SW480 (cell line): Measurements from ENCODE around the gene GPR35.

Experiments
- DNase-seq: peaks from one replicate; pipeline ENCODE4 v3.0.0-alpha.2; 2016; ENCODE audit warnings: low spot score

Gene GPR35

DNA sequence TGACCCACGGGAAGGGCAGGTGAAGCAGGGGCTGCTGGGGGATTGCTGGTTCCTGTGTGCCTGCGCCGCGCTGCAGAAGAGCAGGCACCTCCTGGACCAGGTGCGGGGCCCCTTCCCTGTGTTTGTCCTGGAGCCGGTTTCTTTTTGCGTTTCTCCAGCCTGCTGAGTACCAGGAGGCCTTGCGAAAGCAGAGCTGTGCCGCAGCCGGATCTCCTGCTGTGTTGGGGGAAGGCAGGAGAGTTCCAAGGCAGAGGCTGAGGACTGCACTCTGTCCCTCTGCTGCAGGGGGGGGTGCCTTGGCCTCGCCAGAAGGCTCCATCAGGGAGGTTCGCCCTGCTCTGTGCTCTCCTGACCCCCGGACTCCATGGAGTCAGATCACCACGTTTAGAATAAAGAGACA, 35.9 kb upstream of the GPR35 start:
- no peak for DNase-seq

DNA sequence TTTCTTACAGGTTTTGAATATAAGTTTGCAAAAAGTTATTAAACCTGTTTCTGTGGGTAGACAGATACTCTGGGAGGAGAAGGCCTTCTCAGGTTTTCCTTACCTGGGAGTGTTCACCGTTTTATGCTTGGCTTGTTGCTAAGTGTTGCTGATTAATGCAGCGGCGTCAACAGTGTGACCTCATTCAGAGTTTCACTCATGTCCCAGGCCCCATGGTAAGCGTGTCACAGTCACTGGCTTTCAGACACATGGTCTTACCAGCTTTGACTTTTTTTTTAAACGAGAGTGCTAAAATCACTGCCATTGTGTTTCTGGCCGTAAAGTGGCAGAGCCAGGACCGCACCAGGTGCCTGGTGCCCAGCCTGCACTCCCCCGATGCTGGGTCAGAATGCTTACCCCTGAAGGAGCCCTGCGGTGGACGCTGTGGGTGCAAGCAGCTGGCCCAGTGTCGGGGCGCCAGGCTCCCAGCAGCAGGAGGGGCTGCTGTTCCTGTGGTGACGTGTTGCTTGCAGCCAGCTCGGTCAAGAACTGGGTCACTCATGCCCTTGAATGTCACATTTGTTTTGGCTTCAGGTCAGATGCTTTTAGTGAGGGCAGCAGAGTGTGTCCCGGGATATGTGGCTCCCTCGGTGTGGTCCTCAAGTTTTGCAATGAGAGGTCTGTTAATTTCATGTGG, 35.3 kb upstream of the GPR35 start:
- DNase-seq = no peak

DNA sequence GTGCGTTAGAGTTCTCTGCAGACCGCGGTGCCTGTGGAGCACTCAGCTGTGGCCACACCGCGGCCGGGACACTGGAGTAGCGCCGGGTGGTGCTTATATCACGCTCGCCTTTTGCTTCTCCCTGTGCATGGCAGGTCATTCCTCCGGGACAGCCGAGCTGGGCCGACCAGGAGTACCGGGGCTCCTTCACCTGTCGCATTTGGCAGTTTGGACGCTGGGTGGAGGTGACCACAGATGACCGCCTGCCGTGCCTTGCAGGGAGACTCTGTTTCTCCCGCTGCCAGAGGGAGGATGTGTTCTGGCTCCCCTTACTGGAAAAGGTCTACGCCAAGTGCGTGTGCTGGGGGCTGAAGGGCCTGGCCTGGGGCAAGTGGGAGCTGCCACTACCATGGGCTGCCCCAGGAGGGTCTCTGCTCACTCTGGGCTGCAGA, 34.6 kb upstream of the GPR35 start:
- DNase-seq = no peak

DNA sequence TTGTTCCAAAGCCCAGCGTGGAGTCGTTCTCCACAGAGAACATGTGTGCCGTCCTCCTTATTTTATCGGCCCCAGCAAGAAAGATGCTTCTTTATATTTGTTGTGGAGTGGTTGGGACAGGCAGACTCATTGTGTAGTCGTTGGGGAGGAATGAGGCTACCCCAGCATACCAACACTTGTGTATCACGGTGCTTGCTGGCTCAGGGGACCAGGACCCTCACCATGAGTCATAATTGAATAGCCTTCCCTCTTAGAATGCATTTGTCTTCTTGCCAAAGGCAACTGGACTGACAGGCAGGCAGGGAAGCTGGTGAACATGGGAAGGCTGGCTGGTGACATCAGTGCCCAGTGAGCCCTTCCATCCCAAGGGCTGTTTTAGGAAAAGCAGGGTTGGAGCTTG, 34.1 kb upstream of the GPR35 start:
- no peak for DNase-seq

DNA sequence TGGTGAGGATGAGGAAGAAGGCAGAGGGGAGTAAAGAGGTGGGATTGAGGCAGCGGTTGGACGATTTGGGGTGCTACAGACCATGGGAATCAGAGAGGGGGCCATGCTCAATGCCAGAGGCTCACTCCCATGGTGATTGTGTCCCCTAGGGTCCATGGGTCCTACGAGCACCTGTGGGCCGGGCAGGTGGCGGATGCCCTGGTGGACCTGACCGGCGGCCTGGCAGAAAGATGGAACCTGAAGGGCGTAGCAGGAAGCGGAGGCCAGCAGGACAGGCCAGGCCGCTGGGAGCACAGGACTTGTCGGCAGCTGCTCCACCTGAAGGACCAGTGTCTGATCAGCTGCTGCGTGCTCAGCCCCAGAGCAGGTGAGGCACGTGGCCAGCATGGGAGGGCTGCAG, 33.5 kb upstream of the GPR35 start:
- DNase-seq = no peak

DNA sequence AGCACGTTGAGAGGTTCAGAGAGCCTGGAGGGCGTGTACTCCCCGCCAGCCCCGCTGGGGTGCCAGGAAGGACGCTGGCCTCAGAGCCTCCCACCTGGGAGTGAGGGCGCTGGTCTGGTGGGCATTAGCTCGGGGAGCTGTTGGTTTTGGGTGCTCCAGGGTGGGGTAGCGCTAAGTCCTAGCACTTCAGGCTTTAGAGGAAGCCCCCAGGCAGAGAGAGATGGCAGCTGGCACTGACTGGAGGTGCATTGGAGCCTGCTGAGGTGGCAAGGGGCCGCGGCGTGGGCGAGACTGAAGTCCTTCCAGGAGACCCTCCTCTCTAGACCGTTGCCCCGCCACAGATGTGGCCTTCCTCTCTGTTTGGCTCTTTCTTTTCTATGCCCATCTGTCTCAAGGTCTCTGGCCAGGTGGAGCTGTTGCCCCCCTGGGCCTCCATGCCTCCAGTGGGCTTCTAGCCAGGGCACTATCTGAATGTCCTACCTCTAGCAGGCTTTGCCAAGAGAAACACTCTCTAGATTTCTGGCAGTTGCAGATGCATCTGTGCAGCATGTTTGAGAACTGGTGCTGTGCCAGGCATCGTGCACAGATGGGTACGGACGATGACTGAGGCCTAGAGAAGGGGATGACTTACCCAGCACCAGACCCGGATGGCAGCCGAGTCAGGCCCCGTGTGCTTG, 32.1 kb upstream of the GPR35 start:
- no peak for DNase-seq

DNA sequence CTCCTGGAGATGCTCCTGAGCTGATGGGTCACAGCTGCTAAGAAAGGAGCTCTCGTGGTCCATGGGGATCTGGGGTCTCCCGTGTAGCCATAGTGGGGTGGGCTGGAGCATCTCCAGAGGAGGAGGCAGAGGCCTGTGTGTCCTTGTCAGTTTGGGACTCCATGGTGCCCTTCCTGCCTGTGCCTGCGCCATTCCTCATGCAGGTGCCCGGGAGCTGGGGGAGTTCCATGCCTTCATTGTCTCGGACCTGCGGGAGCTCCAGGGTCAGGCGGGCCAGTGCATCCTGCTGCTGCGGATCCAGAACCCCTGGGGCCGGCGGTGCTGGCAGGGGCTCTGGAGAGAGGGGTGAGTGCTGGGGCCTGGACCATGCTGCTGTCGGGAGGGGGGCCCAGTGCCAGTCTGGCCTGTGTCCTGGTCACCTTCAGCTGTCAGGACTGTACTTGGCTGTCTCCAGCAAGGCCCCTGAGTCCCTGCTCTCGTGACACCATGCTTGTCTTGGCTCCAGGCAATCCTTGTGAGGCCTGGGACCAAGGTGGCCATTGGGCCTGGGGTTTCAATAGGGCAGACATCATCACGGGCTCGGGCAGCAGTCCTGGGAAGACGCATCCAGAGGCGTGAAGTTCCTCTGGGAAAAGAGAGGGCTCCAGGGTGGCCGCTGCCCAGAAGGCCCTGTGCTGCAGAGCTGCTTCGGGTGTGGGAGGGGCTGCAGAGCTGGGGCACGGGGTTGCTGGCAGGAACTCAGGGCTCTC, 31.4 kb upstream of the GPR35 start:
- no peak for DNase-seq

DNA sequence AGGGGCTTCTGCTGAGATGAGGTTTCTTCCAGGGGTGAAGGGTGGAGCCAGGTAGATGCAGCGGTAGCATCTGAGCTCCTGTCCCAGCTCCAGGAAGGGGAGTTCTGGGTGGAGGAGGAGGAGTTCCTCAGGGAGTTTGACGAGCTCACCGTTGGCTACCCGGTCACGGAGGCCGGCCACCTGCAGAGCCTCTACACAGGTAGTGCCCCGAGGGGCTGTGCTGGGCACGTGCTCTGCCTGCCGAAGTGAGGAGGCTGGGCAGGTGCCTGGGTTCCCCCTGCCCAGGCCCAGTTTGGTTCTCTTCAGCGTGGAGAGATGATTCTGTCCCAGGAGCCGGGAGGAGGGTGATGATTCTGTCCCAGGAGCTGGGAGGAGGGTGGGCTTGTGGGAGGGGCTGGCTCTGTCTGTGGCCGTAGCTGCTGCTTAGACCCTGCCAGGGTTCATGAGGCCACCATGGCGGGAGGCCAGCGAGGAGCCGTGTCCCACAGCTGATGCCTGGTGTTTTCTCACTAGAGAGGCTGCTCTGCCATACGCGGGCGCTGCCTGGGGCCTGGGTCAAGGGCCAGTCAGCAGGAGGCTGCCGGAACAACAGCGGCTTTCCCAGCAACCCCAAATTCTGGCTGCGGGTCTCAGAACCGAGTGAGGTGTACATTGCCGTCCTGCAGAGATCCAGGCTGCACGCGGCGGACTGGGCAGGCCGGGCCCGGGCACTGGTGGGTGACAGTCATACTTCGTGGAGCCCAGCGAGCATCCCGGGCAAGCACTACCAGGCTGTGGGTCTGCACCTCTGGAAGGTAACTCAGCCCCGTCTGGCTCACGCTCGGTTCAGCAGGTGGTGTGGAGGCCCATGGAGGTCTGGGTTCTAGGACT, 30.5 kb upstream of the GPR35 start:
- no peak for DNase-seq

DNA sequence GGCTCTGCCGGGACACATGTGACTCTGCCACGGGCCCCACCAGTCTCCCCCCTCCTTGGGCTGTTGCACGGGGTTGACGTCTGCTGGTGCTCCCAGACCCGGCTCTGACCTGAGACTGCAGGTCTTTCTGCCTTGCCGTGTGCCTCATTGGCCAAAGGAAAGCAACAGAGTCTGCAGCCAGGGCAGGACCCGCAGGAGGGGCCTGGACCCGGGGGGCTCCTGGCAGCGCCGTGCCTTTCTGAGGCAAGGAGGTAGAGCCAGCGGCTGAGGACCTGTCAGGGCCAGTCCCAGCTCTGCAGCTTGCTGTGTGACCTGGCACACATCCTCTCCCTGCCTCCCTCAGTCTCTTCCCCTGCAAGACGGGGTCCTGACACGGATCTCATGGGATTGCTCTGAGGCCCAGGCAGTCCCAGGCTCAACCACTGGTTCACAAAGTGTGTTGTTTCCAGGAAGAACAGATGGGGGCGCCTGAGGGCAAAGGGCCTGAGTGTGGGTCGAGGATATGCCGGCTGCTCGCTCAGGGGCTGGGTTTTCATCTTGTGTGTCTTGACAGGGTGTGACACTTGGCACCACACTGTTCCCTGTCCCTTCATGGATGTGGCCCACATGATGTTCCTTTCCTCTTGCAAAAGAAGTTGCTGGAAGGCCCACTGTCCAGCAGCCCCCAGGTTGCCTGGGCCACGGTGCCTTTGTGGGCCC, 29.8 kb upstream of the GPR35 start:
- no peak for DNase-seq

DNA sequence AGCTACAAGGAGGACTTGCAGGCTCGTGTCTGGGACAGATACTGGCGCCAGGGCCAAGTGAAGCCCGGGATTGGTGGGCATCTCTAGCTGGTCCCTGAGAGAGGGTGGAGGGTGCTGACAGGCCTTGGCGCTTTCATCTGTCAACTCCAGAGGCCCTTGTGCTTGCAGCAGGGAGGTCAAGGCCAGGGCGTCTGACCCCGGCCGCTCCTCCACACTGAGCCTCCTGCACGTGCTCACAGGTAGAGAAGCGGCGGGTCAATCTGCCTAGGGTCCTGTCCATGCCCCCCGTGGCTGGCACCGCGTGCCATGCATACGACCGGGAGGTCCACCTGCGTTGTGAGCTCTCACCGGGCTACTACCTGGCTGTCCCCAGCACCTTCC, 29.2 kb upstream of the GPR35 start:
- DNase-seq = no peak

DNA sequence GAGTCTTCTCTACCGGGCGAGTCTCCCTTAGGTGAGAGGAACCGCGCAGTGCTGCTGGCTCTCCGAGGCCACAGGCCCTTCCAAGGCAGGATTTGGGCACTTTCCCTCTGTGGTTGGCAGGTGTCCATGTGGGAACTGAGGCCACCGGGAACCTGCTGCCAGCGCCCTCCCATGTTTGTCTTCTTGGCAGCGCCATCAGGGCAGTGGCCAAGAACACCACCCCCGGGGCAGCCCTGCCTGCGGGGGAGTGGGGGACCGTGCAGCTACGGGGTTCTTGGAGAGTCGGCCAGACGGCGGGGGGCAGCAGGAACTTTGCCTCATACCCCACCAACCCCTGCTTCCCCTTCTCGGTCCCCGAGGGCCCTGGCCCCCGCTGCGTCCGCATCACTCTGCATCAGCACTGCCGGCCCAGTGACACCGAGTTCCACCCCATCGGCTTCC, 28.8 kb upstream of the GPR35 start:
- no peak for DNase-seq

DNA sequence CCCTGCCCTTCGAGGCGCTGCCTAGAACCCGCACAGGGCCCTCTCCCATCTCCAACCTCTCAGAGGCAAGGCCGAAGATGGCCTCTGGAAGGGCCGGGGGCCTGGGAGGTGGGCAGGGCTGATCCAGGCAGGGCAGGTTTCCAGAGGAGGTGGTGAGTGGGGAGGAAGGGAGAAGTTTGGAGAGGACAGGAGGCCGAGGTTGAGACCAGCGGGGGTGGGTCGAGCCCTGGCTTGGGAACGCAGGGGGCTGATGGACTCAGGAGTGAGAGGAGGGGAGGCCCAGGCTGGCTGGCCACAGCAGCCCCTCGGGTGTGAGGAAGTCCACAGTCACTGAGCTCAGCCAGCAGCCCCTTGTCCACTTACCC, 28.2 kb upstream of the GPR35 start:
- DNase-seq = no peak

DNA sequence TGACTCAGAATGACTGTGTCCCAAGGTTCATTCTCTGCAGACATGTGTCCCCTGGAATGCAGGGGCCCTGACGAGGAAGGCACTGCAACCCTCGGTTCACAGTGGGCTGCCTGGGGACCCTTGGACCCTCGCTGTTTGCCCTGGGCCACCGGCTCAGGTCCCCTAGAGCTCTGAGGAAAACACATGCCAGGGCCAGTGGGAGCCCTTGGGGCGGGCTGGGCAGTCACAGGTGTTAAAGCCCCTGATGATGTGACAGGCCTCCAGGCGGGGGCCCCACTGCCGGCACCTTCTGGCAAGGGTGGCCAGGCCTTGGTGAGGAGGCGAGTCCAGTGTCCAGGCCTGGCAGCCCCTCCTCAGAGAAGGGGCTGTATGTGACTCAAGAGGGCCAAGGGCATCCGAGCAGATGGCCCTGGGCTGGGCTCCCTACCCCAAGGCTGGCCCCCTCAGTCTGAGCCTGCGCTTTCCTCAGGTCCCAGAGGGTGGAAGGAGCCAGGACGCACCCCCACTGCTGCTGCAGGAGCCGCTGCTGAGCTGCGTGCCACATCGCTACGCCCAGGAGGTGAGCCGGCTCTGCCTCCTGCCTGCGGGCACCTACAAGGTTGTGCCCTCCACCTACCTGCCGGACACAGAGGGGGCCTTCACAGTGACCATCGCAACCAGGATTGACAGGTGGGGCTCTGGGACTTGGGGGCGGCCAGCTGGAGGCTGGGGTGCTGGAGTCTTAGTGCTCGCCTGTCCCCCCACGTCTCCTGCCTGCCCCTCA, 27.7 kb upstream of the GPR35 start:
- no peak for DNase-seq

DNA sequence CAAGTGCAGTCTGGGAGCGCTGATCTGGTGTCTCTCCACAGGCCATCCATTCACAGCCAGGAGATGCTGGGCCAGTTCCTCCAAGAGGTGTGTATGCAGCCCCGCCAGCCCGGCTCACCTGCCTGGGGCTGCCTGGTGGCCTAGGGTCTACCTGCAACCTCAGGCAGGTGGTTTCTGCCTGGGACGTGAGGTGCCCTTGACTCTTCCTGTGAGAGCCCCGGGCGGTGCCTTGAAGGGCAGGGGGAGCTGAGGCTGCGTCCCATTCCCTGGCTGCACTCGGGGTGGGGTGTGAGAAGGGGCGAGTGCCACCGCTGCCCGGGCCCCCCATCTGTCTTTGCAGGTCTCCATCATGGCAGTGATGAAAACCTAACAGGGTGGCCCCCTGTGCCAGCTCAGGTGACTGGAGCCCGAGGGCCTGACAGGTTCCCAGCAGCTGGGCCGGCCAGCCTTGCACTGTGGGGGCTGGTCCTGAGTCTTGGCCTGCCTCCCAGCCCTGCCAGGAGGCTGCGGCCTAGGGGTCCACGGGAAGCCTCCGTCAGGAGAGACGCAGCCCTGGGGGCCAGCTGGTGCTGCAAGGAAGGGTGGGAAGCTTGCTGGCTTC, 26.9 kb upstream of the GPR35 start:
- no peak for DNase-seq

DNA sequence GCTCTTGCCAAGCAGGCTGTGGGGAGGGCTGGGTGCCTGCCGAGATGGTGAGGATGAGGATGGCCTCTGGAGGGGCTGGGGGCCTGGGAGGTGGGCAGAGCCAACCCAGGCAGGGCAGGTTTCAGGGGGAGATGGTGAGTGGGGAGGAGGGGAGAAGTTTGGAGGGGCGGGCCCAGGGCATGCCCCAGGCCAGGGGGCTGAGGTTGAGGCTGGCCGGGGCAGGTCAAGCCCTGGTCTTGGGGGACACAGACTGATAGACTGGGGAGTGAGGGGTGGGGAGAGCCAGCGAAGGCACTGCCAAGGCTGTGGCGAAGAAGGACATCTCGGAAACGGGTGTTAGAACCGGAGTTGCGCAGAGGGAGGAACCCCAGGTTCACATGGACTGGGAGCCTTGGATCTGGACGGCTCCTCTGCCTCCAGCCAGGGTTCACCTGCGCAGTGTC, 26.1 kb upstream of the GPR35 start:
- no peak for DNase-seq

DNA sequence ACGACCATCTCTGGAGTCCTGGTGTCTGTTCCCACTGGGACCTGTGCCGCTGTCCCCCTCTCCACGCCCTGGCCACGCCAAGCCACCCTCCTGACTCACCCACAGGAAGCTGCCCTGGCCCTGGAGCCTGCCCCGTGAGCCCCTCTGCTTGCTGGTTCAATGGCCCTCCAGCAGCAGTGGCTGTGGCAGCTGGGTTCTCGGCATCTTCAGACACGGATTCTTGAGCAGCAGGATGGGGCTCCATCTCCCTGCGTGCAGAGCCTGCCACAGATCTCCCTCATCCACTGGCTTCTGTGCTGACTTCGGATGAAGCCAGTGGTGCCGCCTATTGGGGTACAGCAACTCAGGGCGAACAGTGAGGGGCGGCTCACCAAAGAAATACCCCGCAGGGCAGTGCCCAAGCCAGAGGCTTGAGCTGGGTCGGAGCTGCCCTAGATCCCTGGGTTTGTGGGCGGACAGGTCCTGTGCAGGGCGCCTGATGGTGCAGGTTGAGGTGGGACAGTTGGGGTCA, 24.8 kb upstream of the GPR35 start:
- DNase-seq = no peak

DNA sequence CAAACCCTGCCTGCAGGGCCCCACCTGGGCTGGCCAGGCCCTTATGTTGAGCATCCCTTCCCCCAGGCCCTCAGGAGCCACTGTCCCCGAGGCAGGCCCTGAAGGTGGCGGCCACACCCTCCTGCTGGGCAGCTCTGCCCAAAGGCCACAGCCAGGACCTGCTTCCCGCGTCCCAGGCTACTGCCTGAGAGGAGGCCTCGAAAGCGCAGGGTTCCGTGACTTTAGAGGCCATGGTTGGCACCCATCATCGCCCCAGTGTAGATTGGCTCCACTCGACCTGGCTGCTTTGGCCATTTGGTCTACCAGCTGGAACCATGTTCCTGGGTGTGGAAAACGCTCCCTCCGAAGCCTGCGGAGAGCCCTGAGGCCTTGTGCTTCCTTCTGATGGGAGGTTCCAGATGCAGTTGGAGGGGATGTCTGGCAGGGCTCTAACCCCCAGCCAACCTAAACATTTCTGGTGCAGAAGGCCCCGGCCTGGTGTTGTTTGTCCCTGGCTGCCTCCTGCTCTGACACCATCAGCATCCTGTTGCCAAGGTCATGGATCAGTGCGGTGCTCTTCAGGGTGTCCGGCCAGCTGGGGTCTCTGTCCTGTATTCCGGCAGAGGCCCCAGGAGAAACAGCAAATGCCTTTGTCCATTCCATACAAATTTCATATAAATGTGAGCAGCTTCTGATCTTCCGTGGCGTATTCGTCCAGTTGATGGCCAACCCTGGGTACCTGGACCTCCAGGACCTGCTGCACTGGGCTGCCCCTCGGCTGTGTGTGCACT, 24.0 kb upstream of the GPR35 start:
- no peak for DNase-seq

DNA sequence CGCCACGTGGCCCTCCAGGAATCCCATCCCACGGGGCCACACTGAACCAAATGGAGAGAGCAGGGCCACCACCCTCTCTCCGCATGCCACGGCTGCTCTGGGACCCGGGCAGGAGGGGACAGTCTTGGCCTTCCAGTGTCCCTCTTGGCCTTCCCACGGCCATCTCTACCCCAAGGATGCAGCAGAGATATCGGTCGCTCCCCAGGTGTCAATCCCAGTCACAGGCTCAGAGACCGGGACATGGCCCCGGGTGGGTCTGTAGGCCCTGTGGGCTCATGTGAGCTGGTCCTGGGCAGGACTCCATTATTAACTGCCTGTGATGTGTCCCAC, 23.5 kb upstream of the GPR35 start:
- DNase-seq = no peak

DNA sequence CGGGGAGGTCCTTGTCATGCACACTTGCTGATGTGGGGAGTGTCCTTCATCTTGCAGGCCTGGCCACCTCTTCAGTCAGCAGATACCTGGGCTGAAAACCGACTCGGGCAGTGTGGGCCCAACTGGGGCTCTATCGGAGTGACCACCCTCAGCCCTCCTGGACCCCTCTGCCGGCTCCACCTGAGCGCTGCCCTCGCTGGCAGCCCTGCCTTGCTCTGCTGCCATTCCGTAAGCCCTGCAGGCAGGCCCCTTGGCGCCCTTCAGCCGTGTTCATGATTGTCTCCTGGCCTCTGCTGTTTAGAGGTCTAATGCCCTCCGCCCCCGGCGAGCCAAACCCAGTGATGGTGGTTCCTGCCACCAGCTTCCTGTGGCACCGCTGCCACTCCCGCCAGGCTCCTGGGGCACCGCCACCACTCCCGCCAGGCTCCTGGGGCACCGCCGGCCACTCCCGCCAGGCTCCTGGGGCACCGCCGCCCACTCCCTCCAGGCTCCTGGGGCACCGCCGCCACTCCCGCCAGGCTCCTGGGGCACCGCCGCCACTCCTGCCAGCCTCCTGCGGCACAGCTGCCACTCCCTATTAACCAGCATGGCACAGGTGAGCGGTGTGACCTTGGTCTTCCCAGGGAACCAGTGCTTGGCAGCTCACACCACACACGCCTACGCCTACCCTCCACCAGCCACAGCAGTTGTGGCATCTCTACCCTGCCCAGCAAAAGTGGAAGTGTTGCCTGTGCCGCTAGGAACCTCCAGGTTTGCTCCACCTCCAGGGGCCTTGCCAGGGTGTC, 22.8 kb upstream of the GPR35 start:
- peak; percentile 56 for DNase-seq
